ENCODE measurements around the gene STARD13.

- TF ChIP-seq CTCF (IDR thresholded peaks at IDR 0.05) (no peak), POLR2A (IDR thresholded peaks at IDR 0.05) (no peak)
These were observed 22.6 kb downstream of the STARD13 start for GRCh38 chr13:33262997-33263396.
